IPS-15b (cell line): ENCODE measurements around the gene DDX39A.

Source experiments
- H3K27me3 ChIP-seq: one replicate; pipeline ENCODE4 v1.6.1; 2013; ENCODE audit warnings: low read length; ENCODE audit not compliant: control insufficient read depth, insufficient read depth
- H3K36me3 ChIP-seq: one replicate; pipeline ENCODE4 v1.6.1; 2013; ENCODE audit warnings: low read length; ENCODE audit not compliant: control insufficient read depth, insufficient read depth
- H3K4me1 ChIP-seq: one replicate; pipeline ENCODE4 v1.6.1; 2013; ENCODE audit warnings: mild to moderate bottlenecking, low read length; ENCODE audit not compliant: control insufficient read depth, insufficient read depth
- H3K4me3 ChIP-seq: one replicate; pipeline ENCODE4 v1.5.1; 2013; ENCODE audit warnings: low read depth, low read length
- H3K9ac ChIP-seq: one replicate; pipeline ENCODE4 v1.6.1; 2013; ENCODE audit warnings: low read depth, mild to moderate bottlenecking, low read length
- H3K9me3 ChIP-seq: one replicate; pipeline ENCODE4 v1.6.1; 2013; ENCODE audit warnings: mild to moderate bottlenecking, low read length; ENCODE audit not compliant: control insufficient read depth, insufficient read depth

DDX39A gene

GRCh38 chr19:14411938-14412245 lies 7.2 kb downstream of the DDX39A start:
- Histone ChIP-seq H3K4me3 (no peak overlapping the region), H3K9me3 (no peaks in the 10 kb centered on the region), H3K9ac (no peak overlapping the region), H3K4me1 (peaks cover under 1% of the 10 kb centered on the region), H3K36me3 (peaks cover 68% of the 10 kb centered on the region), H3K27me3 (no peaks in the 10 kb centered on the region)

GRCh38 chr19:14411161-14411937 lies 7.8 kb downstream of the DDX39A start:
- Histone ChIP-seq H3K9ac (no peak overlapping the region), H3K4me1 (peaks cover 3% of the 10 kb centered on the region), H3K36me3 (peaks cover 69% of the 10 kb centered on the region), H3K4me3 (no peak overlapping the region), H3K9me3 (no peaks in the 10 kb centered on the region), H3K27me3 (no peaks in the 10 kb centered on the region)

GRCh38 chr19:14410091-14411051 lies 8.8 kb downstream of the DDX39A start:
- H3K9me3 ChIP-seq, result no peaks in the 10 kb centered on the region
- no peak overlapping the region for H3K4me3 ChIP-seq
- peaks cover 66% of the 10 kb centered on the region for H3K36me3 ChIP-seq
- peaks cover 7% of the 10 kb centered on the region for H3K4me1 ChIP-seq
- no peak overlapping the region for H3K9ac ChIP-seq
- H3K27me3 ChIP-seq, result no peaks in the 10 kb centered on the region

GRCh38 chr19:14409146-14410023 lies 9.8 kb downstream of the DDX39A start:
- no peaks in the 10 kb centered on the region for H3K27me3 ChIP-seq
- no peak overlapping the region for H3K9ac ChIP-seq
- H3K36me3 ChIP-seq, result peaks cover 64% of the 10 kb centered on the region
- H3K9me3 ChIP-seq, result no peaks in the 10 kb centered on the region
- peaks cover 7% of the 10 kb centered on the region for H3K4me1 ChIP-seq
- H3K4me3 ChIP-seq, result no peak overlapping the region

GRCh38 chr19:14408491-14409145 lies 10.5 kb downstream of the DDX39A start:
- Histone ChIP-seq H3K4me3 (no peak overlapping the region), H3K9ac (no peak overlapping the region), H3K9me3 (no peaks in the 10 kb centered on the region), H3K36me3 (peaks cover 64% of the 10 kb centered on the region), H3K27me3 (no peaks in the 10 kb centered on the region), H3K4me1 (peaks cover 7% of the 10 kb centered on the region)

GRCh38 chr19:14407605-14408484 lies 11.3 kb downstream of the DDX39A start:
- no peaks in the 10 kb centered on the region for H3K9me3 ChIP-seq
- H3K27me3 ChIP-seq, result no peaks in the 10 kb centered on the region
- H3K36me3 ChIP-seq, result peaks cover 62% of the 10 kb centered on the region
- H3K4me3 ChIP-seq, result no peak overlapping the region
- peaks cover 7% of the 10 kb centered on the region for H3K4me1 ChIP-seq
- no peak overlapping the region for H3K9ac ChIP-seq

GRCh38 chr19:14406645-14407401 lies 12.3 kb downstream of the DDX39A start:
- Histone ChIP-seq H3K4me1 (peaks cover 7% of the 10 kb centered on the region), H3K27me3 (no peaks in the 10 kb centered on the region), H3K4me3 (no peak overlapping the region), H3K36me3 (peaks cover 51% of the 10 kb centered on the region), H3K9me3 (no peaks in the 10 kb centered on the region), H3K9ac (no peak overlapping the region)

GRCh38 chr19:14405758-14406644 lies 13.1 kb downstream of the DDX39A start:
- peaks cover 7% of the 10 kb centered on the region for H3K4me1 ChIP-seq
- H3K9me3 ChIP-seq, result no peaks in the 10 kb centered on the region
- H3K36me3 ChIP-seq, result peaks cover 43% of the 10 kb centered on the region
- H3K27me3 ChIP-seq, result no peaks in the 10 kb centered on the region
- peak overlapping the region; percentile 59 for H3K4me3 ChIP-seq
- H3K9ac ChIP-seq, result peak overlapping the region; percentile 41

GRCh38 chr19:14405380-14405757 lies 13.8 kb downstream of the DDX39A start:
- Histone ChIP-seq H3K36me3 (peaks cover 37% of the 10 kb centered on the region), H3K9me3 (no peaks in the 10 kb centered on the region), H3K4me3 (peak overlapping the region; percentile 59), H3K27me3 (no peaks in the 10 kb centered on the region), H3K4me1 (peaks cover 7% of the 10 kb centered on the region), H3K9ac (peak overlapping the region; percentile 41)
